HG02884 (cell line): ENCODE results near the gene KIF5B.
"Not testable (repeated sequence)": the region's sequence is repeated elsewhere in the genome, so short reads cannot be mapped to it uniquely, and the experiment has no call there.

Experiments
- ATAC-seq: cut with Tn5 transposase; IDR thresholded peaks from one replicate; pipeline ENCODE4 v1.9.1; 2021; ENCODE audit warnings: mild to moderate bottlenecking, moderate library complexity; ENCODE audit not compliant: unreplicated experiment

The KIF5B gene

DNA sequence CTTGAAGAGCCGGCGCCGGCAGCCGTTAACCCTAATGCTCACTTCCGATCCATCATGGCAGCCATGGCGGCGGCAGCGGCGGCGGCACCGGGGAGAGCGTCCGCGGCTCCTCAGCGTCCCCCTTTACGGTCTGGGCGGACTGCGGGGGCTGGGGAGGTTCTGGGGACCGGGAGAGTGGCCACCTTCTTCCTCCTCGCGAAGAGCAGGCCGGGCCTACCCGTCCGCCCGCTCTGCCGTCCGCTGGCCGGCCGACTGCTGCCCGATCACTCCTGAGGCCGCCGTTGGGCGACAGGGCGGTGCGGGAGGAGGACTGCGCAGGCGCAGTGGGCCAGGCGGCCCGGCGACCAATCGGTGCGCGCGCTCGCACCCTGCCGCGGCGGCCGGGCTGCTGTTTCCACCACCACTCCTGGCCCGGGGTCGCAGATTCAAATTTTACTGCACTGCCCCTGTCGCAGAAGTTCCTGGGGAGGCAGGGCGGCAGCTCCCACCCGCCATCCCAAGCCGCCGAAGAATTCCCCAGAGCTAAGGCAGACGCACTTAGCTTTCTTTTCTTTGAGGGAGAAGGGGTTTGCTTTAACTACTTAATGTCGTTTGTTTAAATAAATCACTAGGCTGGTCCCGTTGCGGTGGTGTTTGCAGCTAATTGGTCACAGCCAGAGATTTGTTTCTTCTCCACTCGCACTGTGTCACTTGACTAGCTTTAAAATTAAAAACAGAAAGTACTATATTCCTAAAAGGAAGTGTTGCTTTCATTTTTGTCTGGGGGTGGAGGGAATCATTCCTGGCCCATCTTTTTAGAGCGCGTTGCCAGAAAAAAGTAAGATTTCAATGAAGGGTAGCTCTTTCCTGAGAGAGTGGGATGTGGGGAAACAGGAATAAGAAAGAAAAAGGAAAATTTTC is at the start of gene KIF5B:
Gene KIF5B, minus strand, starts transcription at position 290 of the 900 bp plus-strand sequence. CDS start 452 bp downstream, outside the sequence.
- ATAC-seq, result peak; percentile 90

DNA sequence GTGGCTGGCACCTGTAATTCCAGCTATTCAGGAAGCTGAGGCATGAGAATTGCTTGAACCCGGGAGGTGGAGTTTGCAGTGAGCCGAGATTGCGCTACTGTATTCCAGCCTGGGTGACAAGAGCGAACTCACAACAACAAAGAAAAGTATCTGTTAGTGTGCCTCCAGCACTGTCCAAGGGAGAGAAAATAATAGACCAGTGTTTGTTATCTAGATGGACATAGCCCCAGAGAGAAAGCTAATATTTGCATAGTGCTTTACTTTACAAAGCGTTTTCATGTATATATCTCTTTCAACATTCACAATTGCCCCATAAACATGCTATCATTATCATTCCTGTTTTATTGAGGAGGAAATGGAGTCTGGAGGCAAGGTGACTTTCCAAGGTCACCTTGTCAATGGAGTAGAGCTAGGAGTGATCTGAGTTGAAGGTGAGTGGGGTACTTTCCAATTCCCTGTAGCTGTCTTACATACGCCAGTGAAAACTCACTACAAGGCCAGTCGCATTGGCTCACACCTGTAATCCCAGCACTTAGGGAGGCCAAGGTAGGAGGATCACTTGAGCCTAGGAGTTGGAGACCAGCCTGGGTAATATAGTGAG is 49.7 kb upstream of the KIF5B start:
- ATAC-seq, result no peak

DNA sequence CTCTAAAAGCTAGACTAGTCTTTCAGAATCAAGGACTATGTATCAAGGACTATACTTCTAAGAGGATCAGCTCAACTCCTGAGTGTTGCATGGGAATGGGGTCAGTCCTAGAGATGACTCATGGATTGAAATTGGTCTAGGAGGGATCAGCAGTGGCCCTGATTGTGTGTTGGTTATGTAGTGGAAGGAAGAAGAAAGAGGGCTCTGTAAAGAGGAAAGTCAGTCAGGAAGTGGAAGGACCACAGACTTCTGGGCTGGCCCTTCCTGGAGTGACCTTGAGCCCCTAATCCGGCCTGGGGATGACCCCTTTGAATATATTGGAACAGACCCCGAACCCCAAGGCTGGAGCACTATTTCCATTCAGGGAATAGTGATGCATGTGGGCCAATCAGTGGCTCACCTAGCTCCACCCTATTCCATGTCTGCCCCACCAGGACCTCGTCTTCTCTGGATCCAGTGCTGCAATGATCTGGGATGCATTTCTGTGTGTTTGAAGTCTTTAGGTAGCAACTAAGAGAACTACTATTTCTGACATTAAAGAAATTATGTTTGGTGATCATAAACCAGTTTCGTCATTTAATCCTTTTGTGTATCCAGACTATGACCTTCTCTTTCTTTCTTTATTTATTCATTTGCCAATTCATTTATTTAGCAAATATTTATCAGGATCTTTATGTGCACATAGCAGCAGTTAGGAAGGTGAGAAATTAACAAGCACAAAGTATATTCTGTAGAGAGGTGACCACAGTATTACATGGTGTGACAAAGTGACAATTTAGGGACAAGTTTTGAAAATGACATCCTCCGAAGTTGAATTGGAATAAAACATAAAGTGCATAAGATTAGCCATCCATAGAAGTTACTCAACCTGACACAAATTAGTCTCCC is 48.6 kb upstream of the KIF5B start:
- ATAC-seq, result no peak

DNA sequence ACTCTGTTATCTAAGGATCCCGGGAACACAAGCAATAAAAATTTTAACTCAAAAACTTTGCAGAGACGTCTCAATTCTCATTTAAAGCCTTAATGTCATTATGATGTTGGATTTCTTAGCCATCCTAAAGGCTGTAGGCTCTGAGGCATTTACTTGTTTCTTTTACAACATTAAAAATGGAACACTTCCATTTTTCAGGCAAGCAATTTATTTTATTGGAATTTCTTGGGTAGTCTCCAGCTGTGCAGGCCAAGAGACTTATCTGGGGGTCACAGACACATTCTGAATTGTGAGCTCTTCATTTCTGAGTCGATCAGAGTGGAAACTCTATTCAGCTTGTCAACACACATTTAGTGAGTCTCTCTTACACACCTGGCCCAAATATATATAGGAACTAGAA is 48.0 kb upstream of the KIF5B start:
- ATAC-seq, result no peak

DNA sequence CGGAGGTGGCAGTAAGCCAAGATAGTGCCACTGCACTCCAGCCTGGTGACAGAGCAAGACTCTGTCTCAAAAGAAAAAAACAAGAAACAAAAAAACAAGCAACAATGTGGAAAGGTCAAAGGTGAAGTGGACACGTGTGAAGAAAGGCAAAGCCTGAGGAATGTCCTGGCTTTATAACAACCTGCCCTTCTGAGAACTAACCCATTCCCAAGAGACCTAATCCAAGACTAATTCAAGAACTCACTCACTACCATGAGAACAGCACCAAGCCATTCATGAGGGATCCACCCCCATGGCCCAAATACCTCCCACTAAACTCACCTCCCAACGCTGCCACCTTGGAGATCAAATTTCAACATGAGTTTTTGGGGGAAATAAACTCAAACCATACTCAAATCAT is 47.5 kb upstream of the KIF5B start:
- ATAC-seq, result no peak

DNA sequence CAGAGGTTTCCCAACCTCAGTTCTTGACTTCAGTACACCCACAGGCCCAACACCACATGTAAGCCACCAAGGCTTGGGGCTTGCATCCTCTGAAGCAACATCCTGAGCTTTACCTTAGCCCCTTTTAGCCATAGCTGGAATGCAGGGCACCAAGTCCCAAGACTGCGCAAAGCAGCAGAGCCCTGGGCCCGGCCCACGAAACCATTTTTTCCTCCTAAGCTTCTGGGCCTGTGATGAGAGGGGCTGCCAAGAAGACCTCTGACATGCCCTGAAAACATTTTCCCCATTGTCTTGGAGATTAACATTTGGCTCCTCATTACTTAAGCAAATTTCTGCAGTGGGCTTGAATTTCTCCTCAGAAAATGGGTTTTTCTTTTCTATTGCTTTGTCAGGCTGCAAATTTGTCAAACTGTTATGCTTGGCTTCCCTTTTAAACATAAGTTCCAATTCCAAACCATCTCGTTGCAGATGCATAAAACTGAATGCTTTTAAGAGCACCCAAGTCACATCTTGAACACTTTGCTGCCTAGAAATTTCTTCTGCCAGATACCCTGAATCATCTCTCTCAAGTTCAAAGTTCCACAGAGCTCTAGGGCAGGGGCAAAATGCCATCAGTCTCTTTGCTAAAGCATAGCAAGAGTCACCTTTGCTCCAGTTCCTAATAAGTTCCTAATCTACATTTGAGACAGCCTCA is 42.5 kb upstream of the KIF5B start:
- not testable (repeated sequence) for ATAC-seq

- no peak for ATAC-seq
Measured at GRCh38 chr10:32095116-32095733, 39.0 kb upstream of the KIF5B start.

- ATAC-seq, result no peak
Measured at GRCh38 chr10:32093650-32094049, 37.4 kb upstream of the KIF5B start.

DNA sequence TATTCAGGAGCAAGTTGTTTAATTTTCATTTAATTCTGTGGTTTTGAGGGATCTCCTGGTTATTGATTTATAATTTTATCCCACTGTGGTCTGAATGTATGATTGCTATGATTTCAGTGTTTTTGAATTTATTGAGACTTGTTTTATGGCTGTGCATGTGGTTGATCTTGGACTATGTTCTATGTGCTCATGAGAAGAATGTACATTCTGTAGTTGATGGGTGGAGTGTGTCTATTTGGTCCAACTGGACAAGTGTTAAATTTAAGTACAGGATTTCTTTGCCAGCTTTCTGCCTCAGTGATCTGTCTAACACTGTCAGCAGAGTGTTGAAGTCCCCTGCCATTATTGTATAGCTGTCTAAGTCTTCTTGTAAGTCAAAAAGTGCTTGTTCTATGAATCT is 34.8 kb upstream of the KIF5B start:
- ATAC-seq, result no peak

DNA sequence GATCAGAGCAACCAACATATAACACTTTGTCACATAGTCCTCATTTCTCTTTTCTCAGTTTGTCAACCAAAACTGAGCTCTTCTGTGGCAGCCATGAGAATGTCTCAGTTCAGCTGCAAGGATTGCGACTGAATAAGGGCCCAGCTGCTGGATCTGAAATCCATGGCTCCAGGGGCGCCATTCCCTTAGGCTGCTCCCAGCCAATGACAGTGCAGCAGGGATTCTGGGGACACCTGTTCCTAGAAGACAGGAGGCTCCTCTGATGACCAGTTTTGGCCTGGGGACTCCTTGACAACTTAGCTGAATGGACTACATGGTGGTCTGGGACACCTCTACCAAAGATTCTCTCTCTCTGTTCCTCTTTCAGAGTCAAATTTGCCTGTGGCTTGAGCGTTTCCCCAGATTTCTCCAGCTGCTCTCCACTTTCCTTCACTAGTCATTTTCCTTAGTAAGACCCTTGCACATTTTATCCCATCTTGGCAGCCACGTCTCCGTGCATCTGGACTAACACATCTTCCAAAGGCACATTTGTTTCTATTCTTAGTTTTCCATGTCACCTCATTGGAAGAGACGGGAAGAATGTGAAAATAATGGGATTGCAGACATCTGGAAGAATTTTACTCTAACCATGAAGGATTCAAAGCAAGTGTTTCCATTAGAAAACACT is 28.1 kb upstream of the KIF5B start:
- no peak for ATAC-seq

GRCh38 chr10:32077896-32078485 is 21.8 kb upstream of the KIF5B start:
- no peak for ATAC-seq

DNA sequence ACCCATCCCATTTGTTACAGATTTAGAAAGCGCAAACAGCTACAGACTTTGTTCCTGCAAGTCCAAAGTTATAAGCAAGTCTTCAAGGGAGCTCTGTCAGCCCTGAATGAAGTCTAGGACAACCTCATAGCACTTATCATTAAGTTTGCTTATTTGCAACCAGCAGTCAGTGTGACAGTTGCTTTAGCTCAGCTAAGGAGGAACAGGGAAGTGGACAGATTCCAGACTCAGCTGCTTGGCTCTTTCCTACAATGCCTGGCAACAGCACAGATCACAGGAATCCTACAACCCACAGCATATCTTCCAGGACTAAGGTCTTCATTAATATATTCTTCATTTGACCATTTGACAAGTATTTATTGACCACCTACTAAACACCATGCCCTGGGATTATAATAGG is 17.4 kb upstream of the KIF5B start:
- ATAC-seq, result no peak

DNA sequence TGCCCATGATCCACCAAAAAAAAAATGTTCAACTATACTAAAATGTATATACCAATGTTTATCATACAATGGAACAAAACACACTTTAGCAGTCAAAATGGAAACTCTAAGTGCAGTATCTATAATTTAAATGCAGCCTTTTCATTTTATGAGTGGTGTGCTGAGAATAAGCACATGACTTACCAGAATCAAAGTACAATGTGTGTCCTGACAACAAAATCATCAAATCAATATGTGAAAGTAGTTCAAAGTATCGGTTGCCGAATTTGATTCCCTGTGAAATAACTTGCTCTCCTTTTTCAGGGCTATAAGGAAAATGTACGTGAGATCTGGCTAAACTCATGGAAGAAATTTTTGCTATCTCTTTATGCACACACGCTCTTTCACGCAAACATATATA is 16.9 kb upstream of the KIF5B start:
- no peak for ATAC-seq

- ATAC-seq, result no peak
Measured at GRCh38 chr10:32072025-32072800, 16.0 kb upstream of the KIF5B start.

GRCh38 chr10:32070645-32071044 is 14.4 kb upstream of the KIF5B start:
- no peak for ATAC-seq

DNA sequence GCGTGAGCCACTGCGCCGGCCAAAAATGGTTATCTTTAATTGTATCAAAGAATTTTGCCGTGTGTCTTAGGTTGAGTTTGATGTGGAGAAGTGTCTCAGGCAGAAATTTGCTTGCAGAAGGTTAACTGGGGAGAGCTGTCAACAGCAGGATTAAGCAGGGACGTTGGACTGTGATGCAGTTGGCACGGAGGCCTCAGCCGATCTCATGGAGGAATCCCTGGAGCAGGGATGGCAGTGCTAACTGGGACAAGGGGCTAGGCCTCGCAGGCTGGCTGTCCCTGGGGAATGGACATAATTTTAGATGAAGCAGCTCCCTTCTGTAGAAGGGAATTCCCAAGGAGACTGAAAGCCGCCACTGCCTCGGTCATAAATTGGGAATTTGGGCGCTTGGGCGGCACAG is 12.3 kb upstream of the KIF5B start:
- no peak for ATAC-seq

GRCh38 chr10:32067931-32068330 is 11.7 kb upstream of the KIF5B start:
- not testable (repeated sequence) for ATAC-seq

DNA sequence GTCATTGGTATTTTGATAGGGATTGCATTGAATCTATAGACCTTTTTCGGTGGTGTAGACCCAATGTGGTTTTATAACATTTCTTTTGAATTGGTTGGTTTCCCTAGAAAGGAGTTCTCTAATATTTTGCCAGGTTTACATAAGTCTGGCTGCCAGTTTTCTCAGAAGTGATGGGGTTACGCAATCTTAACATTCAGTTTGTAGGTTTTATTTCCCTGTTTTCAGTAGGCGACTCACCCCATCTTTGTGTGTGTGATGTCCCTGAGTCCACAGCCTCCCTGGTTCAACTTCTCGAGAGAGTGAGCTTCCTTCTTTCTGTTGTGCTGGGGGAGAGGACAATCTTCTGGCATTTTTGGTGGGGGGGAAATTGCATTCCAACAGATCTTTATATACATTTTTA is 9.6 kb upstream of the KIF5B start:
- no peak for ATAC-seq

DNA sequence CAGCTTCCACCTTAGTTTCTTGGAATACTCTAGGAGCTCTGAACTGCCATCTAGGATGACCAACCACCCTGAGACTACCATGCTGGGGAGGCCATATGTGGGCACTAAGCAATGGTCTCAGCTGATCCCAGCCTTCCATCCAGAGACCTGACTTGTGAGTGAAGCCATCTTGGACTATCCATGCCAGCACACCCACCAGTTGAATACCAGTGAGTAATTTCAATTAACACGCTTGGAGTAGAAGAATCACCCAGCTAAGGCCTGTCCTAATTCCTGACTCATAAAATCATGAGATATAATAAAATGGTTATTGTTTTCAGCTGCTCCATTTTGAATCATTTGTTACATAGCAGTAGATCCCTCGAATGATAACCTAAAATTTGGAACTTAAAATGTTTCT is 5.2 kb upstream of the KIF5B start:
- ATAC-seq, result no peak
